ENCODE measurements around the gene CDK10.
"Not testable (repeated sequence)": the region's sequence is repeated elsewhere in the genome, so short reads cannot be mapped to it uniquely, and the experiment has no call there.

Gene CDK10, protein sequence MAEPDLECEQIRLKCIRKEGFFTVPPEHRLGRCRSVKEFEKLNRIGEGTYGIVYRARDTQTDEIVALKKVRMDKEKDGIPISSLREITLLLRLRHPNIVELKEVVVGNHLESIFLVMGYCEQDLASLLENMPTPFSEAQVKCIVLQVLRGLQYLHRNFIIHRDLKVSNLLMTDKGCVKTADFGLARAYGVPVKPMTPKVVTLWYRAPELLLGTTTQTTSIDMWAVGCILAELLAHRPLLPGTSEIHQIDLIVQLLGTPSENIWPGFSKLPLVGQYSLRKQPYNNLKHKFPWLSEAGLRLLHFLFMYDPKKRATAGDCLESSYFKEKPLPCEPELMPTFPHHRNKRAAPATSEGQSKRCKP

DNA sequence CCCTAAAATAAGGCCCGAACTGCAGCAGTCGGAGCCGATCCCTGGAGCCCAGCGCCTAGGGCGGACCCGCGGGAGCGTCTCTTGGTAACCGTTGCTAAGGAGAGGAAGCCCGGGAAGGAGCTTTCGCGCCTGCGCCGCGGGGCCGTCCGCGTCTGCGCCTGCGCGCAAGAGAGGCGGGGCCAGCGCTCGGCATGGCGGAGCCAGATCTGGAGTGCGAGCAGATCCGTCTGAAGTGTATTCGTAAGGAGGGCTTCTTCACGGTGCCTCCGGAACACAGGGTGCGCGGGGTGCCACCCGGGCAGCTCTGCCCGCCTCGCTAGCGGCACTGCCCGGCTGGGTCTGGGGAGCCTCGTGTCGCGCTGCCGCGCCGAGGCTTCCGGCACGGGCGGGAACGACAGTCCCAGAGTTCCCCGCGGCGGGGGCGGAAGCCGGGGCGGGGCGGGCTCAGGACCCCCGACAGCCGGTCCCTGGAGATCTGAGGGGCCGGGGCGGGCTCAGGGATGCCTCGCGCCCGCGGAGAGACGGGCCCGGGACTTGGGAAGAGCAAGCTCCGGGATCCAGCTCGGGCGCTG lies at the start of gene CDK10:
Gene CDK10, plus strand, starts transcription at position 170 of the 572 bp plus-strand sequence. Its CDS starts 22 bp downstream, at position 192.
- DNase-seq, result peak; percentile 87 to 91

DNA sequence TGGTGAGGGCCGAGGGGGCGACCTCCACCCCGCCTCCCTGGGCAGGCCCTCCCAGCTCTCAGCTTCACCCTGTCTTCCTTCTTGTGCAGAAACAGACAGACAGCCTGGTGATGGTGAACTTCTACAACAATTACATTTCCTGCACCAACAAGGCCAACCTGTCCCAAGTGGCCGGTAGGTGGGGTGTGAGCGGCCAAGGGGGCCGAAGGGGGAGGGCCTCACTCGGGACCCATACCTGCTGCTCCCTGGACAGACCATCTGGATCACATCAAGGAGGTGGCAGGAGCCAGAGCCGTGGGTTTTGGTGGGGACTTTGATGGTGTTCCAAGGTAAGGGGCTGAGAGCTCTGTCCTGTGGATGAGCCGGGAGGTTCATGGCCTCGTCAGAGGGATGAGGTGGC lies 49.1 kb upstream of the CDK10 start:
- no peak for DNase-seq

DNA sequence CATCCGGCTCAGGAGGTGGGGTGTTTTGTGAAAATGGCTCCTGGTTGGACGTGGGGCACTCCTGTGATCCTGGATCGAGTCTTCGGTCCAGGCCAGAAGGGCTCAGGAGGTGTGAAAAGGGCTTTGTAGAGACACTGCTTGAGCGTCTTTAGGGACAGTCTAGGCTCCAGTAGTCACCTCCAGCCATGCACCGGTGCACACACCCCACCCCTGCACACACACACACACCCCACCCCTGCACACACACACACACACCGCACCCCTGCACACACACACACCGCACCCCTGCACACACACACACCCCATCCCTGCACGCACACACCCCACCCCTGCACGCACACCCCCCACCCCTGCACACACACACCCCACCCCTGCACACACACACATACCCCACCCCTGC lies 48.0 kb upstream of the CDK10 start:
- DNase-seq, result no peak

DNA sequence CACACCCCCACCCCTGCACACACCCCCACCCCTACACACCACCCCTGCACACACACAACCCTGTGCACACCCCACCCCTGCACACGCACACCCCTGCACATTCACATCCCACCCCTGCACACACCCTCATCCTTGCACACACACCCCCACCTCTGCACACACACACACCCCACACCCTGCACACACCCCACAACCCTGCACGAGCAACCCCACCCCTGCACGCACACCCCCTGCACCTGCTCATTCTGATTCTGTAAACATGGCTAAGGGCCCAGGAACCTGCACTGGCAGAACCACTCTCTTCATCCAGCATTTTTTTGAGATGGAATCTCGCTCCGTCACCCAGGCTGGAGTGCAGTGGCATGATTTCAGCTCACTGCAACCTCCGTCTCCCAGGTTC lies 47.1 kb upstream of the CDK10 start:
- DNase-seq, result no peak

DNA sequence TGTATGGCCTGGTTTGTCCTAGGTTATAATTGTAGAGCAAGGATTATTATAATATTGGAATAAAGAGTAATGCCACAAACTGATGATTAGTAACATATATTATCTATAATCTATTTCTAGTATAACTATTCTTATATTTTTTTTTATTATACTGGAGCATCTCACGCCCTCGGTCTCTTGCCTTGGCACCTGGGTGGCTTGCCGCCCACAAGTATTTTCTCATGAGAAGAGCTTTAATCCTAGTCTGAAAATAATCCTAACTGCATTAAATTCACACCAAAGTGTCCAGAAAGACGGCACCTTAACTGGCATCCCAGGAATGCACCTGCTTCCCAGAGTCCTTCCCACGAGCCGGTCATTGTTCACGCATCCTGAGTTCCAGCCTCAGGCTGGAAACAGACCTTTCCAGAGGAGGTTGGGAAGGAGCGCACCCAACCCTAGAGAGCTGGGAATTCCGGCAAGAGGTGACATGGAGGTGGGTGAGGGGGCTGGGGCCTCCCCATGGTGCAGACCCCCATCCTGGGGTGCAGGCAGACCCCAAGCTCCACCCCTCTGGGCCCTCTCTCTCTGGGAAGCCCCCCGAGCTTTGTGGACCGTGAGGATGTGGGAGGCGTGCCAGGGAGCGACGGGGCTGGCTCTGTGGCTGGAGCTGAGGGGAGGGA lies 44.9 kb upstream of the CDK10 start:
- DNase-seq, result no peak

DNA sequence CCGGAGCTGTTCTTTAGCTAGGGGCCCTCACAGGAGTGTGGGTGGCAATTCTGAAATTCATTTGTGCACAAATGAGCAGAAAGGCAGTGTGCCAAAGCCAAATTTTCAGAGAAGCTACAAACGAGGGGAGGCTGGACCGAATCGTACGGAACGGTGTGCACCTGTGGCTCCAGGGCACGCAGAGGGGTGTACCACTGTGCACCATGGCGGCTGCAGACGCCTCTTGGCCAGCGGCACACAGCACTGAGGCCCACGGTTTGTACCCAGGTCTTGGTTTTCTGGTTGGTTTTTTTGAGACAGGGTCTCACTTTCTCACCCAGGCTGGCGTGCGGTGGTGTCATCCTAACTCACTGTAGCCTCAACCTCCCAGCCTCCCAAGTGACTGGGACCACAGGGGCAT lies 43.9 kb upstream of the CDK10 start:
- DNase-seq, result no peak

- no peak for DNase-seq
These were observed 42.7 kb upstream of the CDK10 start for GRCh38 chr16:89643769-89644300.

- no peak for DNase-seq
These were observed 41.4 kb upstream of the CDK10 start for GRCh38 chr16:89645122-89645521.

DNA sequence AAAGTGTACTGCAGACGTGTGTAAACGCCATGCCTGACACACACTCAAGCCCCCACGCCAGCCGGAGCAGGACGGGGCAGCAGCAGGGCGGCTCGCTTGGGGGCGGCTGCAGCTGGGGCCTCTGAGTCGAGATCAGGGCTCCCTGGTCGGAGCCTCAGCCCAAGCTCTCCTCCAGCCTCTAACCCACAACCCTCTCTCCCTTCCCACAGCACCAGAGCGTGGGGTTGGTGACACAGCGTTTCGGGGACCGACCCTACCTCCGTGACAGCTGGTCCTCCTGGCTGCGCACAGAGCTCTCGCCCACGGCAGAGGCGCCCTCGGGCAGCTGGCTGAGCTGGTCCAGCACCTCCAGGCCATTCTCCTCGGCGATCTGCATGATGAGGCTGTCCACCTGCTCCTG lies 40.2 kb upstream of the CDK10 start:
- DNase-seq, result no peak

- DNase-seq, result no peak
These were observed 39.6 kb upstream of the CDK10 start for GRCh38 chr16:89646906-89647305.

DNA sequence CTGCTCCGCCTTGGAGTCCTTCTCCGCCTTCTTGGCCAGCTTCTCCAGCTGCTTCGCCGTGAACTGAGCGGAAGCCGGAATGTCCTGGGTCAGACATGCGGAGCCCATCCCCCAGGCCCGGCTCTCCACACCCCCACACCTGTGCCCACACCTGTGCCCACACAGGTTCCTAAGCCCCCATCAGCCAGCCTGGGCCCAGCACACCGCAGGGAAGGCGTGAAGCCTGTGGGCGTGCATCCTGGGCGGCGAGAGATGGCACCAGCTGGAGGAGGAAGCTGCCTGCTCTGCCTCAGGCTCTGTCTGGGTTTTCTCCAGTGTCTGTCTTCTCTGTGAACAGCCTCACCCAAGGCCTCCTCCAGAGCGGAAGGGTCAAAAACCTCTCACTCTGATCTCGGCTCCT lies 34.9 kb upstream of the CDK10 start:
- DNase-seq, result no peak

GRCh38 chr16:89653656-89654295 lies 32.7 kb upstream of the CDK10 start:
- no peak for DNase-seq

DNA sequence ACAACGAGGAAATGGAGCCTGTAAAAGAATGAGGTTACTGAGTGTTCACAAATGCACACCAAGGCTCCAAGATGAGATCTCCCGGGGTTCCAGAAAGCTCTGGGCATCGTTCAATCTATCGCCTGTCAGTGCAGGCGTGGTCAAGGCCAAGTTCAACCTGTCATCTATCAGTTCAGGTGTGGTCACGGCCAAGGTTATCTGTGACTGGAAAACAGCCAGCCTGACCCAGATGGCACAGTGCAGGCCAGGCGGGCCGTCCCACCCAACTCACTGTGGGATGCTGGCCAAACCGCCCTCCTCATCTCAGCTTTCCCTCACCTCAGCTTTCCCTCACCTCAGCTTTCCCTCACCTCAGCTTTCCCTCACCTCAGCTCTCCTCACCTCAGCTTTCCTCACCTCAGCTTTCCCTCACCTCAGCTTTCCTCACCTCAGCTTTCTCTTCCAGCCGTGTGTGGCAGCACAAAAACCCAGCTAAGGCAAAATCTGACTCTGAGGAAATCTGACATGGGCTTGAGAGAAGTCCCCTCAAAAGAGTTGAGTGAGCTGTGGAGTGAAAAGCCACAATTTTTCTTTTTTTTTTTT lies 31.3 kb upstream of the CDK10 start:
- no peak for DNase-seq

GRCh38 chr16:89656435-89657121 lies 29.9 kb upstream of the CDK10 start:
- DNase-seq, result no peak

DNA sequence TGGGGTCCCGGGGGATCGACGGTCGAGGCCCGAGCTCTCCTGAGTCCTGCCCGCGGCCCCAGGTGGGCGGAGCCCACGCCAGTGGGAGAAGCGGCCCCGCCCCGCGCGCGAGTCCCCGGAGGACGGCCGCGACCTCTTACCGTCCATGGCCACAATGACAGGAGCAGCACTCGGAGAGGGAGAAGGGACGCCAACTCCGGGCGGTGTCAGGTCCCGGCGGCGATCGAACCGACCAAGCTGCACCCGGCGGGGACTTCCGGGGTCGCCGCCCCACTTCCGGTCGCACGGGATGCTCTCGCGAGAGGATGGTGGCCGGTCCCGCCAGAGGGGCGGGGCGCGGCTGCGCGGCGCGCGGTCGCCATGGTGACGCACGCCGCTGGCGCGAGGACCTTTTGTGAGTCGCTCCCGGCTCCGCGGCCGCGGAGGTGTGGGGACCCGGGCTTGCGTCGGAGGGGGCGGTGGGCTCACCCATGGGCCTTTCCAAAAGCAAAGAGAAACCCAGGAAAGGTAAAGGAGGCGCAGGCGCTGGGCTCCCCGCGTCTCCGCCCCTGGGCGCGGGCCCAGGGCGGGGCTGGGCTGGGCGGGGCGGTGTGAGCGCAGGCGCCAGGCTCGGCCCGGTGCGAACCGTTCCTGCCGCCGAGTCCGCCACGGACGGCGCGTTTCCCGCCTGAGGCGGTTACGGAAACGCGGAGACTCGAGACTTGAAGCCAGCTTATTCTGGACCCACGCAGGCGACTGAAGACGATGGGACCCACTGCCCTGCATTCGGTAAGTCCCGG lies 28.9 kb upstream of the CDK10 start, which contains the start of the genes CHMP1A and SPATA33:
Gene CHMP1A, minus strand, starts transcription at position 267 of the 779 bp plus-strand sequence. Its CDS starts 120 bp downstream, at position 147.
Gene SPATA33, plus strand, starts transcription at position 395 of the 779 bp plus-strand sequence. Its CDS starts 76 bp downstream, at position 471.
- DNase-seq, result peak; percentile 89 to 93

- no peak for DNase-seq
These were observed 28.1 kb upstream of the CDK10 start for GRCh38 chr16:89658221-89658879.

DNA sequence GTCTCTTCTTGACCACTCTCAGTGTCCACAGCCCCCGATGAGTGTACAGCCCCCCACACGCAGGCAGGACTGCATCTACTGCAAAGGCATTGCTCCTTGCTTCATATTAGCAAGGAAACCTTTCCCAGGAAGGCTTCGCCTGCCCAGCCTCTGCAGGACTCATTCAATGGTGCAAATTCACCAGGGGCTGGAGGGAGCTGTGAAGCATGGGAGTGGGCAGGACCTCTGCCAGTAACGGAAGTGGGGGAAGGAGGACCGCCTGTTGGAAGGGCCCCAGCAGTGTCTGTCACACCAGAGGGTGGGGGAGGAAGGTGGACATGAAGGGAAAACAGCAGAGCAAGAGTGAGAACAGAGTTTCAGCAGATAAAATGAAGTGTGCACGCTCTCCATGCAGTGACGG lies 26.3 kb upstream of the CDK10 start:
- DNase-seq, result no peak

- no peak for DNase-seq
These were observed 25.3 kb upstream of the CDK10 start for GRCh38 chr16:89661215-89661614.

DNA sequence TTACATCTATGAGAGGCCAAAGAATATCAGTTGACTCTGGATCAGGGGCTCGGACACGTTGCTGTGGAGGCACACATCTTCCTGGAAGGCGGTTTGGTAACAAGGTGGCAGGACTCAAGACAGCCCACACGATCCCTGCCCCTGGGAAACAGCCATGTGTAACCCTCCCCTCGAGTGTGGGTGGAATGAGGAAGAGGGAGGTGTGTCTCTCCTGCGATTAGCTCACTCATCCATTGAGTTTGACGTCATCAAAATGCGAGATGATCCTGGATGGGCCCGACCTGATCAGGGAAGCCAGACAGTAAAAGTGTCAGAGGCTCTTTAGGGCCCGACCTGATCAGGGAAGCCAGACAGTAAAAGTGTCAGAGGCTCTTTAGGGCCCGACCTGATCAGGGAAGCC lies 22.3 kb upstream of the CDK10 start:
- not testable (repeated sequence) for DNase-seq

DNA sequence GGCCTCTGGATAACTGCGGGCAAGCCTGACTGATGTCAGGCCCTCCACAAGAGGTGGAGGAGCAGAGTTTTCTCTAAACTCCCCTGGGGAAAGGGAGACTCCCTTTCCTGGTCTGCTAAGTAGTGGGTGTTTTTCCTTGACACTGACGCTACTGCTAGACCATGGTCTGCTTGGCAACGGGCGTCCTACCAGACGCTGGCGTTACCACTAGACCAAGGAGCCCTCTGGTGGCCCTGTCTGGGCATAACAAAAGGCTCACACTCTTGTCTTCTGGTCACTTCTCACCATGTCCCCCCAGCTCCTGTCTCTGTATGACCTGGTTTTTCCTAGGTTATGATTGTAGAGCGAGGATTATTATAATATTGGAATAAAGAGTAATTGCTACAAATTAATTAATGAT lies 19.5 kb upstream of the CDK10 start:
- DNase-seq, result not testable (repeated sequence)

DNA sequence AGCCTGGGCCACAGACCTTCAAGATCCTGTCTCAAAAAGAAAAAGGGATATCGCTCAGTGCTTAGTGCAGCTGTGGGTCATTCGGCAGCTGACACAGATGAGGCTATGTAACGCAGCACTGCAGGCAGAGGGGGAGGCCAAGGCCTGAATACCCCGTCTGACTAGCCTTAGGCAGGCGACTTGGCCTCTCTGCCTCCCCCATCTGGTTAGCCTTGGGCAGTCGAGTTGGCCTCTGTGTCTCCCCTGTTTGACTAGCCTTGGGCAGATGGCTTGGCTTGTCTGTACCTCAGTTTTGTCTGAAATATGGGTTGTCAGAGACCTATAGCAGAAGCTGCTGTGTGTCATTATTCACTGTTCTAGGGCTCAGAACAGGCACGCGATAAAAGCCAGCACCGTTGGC lies 18.9 kb upstream of the CDK10 start:
- no peak for DNase-seq

Measured in CD4-positive, alpha-beta T cell treated with Interferon alpha-2 for 1 hour (primary cell).